Smooth muscle cell (in vitro differentiated cells): ENCODE data around the gene C19orf73. TPM values are rescaled to one million over a fixed set of nuclear protein-coding genes. Genes with fewer than 3 reads are reported as not detected.

Experiments
- DNase-seq: peaks from one replicate; lab custom pipeline; 2025; ENCODE audit not compliant: unreplicated experiment; lab: John Stamatoyannopoulos, UW
- H2AFZ ChIP-seq: fragments of 200-600 bp; sonication (generic); 2 replicates; pipeline ENCODE4 v1.6.0; 2016; ENCODE audit warnings: antibody characterized with exemption, low read depth, mild to moderate bottlenecking
- H3F3A ChIP-seq: fragments of 200-600 bp; sonication (generic); 2 replicates; pipeline ENCODE4 v1.6.0; 2017; ENCODE audit warnings: antibody characterized with exemption, low read depth
- H3K27ac ChIP-seq: fragments of 200-600 bp; sonication (generic); 2 replicates; pipeline ENCODE4 v1.5.1; 2016; ENCODE audit warnings: low read depth, mild to moderate bottlenecking
- H3K27me3 ChIP-seq: fragments of 200-600 bp; sonication (generic); 2 replicates; pipeline ENCODE4 v1.6.1; 2016; ENCODE audit warnings: low read depth, mild to moderate bottlenecking
- H3K36me3 ChIP-seq: fragments of 200-600 bp; sonication (generic); 2 replicates; pipeline ENCODE4 v1.5.1; 2016; ENCODE audit warnings: low read depth
- H3K4me1 ChIP-seq: fragments of 200-600 bp; sonication (generic); 2 replicates; pipeline ENCODE4 v1.5.1; 2016; ENCODE audit warnings: low read depth
- H3K4me2 ChIP-seq: fragments of 200-600 bp; sonication (generic); 2 replicates; pipeline ENCODE4 v1.6.0; 2016; ENCODE audit warnings: mild to moderate bottlenecking
- H3K4me3 ChIP-seq: fragments of 200-600 bp; sonication (generic); 2 replicates; pipeline ENCODE4 v1.5.1; 2016; ENCODE audit warnings: mild to moderate bottlenecking
- H3K79me2 ChIP-seq: fragments of 200-600 bp; sonication (generic); 2 replicates; pipeline ENCODE4 v1.6.0; 2016; ENCODE audit warnings: low read depth, mild to moderate bottlenecking
- H3K9ac ChIP-seq: fragments of 200-600 bp; sonication (generic); 2 replicates; pipeline ENCODE4 v1.6.0; 2016; ENCODE audit warnings: low read depth
- H3K9me3 ChIP-seq: fragments of 200-600 bp; sonication (generic); replicated peaks from 2 replicates; pipeline ENCODE4 v1.5.1; 2016; ENCODE audit warnings: low read depth
- H4K20me1 ChIP-seq: fragments of 200-600 bp; sonication (generic); 2 replicates; pipeline ENCODE4 v1.6.0; 2016; ENCODE audit warnings: low read depth
- CTCF ChIP-seq: fragments of 200-600 bp; sonication (generic); IDR thresholded peaks from 2 replicates; pipeline ENCODE4 v1.5.1; 2017; ENCODE audit warnings: borderline replicate concordance, mild to moderate bottlenecking, antibody characterized with exemption; ENCODE audit not compliant: insufficient read depth, poor library complexity, severe bottlenecking
- WGBS: methylation state at CpG from one replicate; pipeline ENCODE4 v1.1.7; 2016; ENCODE audit warnings: low lambda C conversion rate; 5-methylcytosine and 5-hydroxymethylcytosine counted together
- polyA plus RNA-seq: library from polyadenylated mRNA; unstranded; fragments of >200 nt; fragmentation: Nextera tagmentation; extraction: Ambion mirVana; gene quantifications from 2 replicates; pipeline ENCODE4 v1.2.1, GENCODE V29; 2016
- total RNA-seq: library from RNA; depleted of rRNA; stranded (reverse); fragments of >200 nt; gene quantifications from 2 replicates; pipeline ENCODE4 v1.2.3, GENCODE V29; 2014

Gene C19orf73
- total and polyA plus RNA-seq, 2 experiments from 2014 or later: 0.74 to 2.9 TPM

GRCh38 chr19:49133621-49134454, 14.9 kb upstream of the C19orf73 start:
- no peak overlapping the region for H3K9ac ChIP-seq
- no peak overlapping the region for H3K4me3 ChIP-seq
- no peak overlapping the region for H3K27ac ChIP-seq
- WGBS: 91% methylated on average over 32 of the region's 42 CpGs
- no peak overlapping the region for H2AFZ ChIP-seq
- H3K9me3 ChIP-seq: no peaks in the 10 kb centered on the region
- no peak overlapping the region for H3K4me2 ChIP-seq
- H3K79me2 ChIP-seq: no peaks in the 10 kb centered on the region
- no peaks in the 10 kb centered on the region for H3K27me3 ChIP-seq
- no peak for TF ChIP-seq CTCF
- no peak for DNase-seq
- no peaks in the 10 kb centered on the region for H3K4me1 ChIP-seq
- H3K36me3 ChIP-seq: no peaks in the 10 kb centered on the region
- no peaks in the 10 kb centered on the region for H4K20me1 ChIP-seq
- no peaks in the 10 kb centered on the region for H3F3A ChIP-seq

GRCh38 chr19:49132974-49133609, 14.1 kb upstream of the C19orf73 start:
- Histone ChIP-seq H3K9ac (no peak overlapping the region), H3K27me3 (no peaks in the 10 kb centered on the region), H3K36me3 (no peaks in the 10 kb centered on the region), H3K27ac (no peak overlapping the region), H3F3A (no peaks in the 10 kb centered on the region), H3K4me2 (peak overlapping the region; percentile 36), H2AFZ (no peak overlapping the region), H3K79me2 (no peaks in the 10 kb centered on the region), H3K4me1 (no peaks in the 10 kb centered on the region), H3K9me3 (no peaks in the 10 kb centered on the region), H4K20me1 (no peaks in the 10 kb centered on the region), H3K4me3 (no peak overlapping the region)
- no peak for TF ChIP-seq CTCF
- DNase-seq: no peak
- 55% methylated on average over 15 of the region's 49 CpGs for WGBS

- Histone ChIP-seq H3F3A (no peaks in the 10 kb centered on the region), H3K36me3 (no peaks in the 10 kb centered on the region), H3K27ac (no peak overlapping the region), H3K79me2 (no peaks in the 10 kb centered on the region), H3K9me3 (no peaks in the 10 kb centered on the region), H3K4me3 (no peak overlapping the region), H3K9ac (no peak overlapping the region), H3K4me1 (no peaks in the 10 kb centered on the region), H4K20me1 (no peaks in the 10 kb centered on the region), H3K27me3 (no peaks in the 10 kb centered on the region), H2AFZ (no peak overlapping the region), H3K4me2 (no peak overlapping the region)
- 93% methylated on average over 24 of the region's 24 CpGs for WGBS
- TF ChIP-seq CTCF: no peak
- DNase-seq: no peak
Measured at GRCh38 chr19:49130325-49130724, 11.4 kb upstream of the C19orf73 start.
